Kidney capillary endothelial cell (primary cell): ENCODE data around the gene NUP98.
"Not testable (repeated sequence)": the region's sequence is repeated elsewhere in the genome, so short reads cannot be mapped to it uniquely, and the experiment has no call there.

ENCODE experiments used
- DNase-seq: peaks from one replicate; pipeline ENCODE4 v3.0.0-alpha.2; 2018; ENCODE audit warnings: low spot score

The NUP98 gene

GRCh38 chr11:3826721-3827120, 29.4 kb upstream of the NUP98 start:
- no peak for DNase-seq

GRCh38 chr11:3825473-3826154, 28.3 kb upstream of the NUP98 start:
- DNase-seq = no peak

GRCh38 chr11:3824714-3825472, 27.5 kb upstream of the NUP98 start:
- DNase-seq = peak; percentile 46

GRCh38 chr11:3823762-3824506, 26.6 kb upstream of the NUP98 start:
- DNase-seq = no peak

GRCh38 chr11:3823303-3823702, 25.9 kb upstream of the NUP98 start:
- DNase-seq = peak; percentile 19

DNA sequence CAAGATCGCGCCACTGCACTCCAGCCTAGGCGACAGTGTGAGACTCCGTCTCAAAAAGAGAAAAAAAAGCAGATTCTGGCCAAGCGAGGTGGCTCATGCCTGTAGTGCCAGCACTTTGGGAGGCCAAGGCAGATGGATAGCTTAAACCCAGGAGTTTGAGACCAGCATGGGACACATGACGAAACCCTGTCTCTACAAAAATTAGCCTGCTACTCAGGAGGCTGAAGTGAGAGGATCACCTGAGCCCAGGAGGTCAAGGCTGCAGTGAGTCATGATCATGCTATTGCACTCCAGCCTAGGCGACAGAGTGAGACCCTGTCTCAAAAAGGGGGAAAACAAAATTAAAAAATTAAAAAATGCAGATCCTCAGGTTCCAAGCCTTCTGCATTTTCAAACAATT, 25.0 kb upstream of the NUP98 start:
- no peak for DNase-seq

DNA sequence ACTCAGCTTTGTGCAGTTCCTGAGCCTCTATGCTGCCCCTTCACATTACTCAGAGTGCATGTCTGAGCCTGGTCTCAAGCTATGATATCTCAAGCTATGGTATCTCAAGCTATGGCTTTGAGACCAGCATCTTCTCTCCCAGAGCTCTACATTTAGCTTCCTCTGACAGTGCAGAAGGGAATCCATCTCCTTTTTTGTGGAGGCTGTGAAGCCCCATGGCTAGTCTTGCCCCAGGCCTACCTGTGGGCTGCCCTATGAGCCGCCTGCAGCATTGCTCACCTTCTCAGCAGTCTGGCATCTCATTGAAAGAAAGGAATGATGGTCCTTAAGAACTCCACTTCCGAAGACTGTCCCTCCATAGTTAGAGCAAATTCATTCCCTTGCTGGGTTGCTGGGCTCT, 23.6 kb upstream of the NUP98 start:
- DNase-seq = no peak

DNA sequence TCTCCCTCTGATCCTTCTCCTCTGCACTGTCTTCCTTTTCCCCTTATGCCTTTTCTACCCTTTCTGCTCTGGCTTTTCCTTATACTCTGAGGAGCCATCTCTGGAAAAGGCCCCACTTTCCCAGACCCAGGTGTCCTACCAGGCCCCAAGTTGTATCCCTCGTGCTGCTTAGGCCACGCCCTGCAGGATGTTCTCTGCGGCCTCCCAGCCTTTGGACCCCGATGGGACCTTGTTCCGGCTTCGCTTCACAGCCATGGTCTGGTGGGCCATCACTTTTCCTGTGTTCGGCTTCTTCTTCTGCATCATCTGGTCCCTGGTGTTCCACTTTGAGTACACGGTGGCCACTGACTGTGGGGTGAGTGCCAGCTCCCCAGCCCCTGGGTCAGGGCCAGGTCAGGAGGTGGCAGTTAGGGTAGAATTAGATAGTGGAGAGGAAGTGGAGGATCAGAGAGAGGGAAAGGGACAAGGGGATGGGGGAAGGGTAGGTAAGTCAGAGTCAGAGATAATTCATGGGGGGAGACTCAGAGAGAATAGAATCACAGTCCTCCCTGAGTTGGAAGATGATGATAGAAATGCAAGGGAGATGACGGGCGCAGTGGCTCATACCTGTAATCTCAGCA, 19.9 kb upstream of the NUP98 start:
- no peak for DNase-seq

DNA sequence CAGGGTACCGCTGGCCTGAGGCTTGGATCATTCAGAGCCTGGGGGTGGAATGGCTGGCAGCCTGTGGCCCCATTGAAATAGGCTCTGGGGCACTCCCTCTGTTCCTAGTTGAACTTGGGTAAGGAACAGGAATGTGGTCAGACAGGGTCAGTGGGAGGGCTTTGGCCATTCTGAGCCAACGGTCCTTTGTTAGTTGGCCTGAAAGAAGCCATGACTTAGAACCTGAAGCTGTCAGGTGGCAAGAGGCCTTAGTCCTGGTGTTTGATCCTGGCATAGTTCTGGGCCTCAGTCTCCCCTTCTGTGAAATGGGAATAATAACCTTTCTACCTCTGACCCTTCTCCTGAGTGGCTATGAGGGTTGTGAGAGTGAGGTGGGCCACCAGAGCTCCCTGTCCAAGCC, 19.3 kb upstream of the NUP98 start:
- no peak for DNase-seq

- no peak for DNase-seq
Measured at GRCh38 chr11:3815845-3816244, 18.5 kb upstream of the NUP98 start.

GRCh38 chr11:3814832-3815231, 17.5 kb upstream of the NUP98 start:
- not testable (repeated sequence) for DNase-seq

DNA sequence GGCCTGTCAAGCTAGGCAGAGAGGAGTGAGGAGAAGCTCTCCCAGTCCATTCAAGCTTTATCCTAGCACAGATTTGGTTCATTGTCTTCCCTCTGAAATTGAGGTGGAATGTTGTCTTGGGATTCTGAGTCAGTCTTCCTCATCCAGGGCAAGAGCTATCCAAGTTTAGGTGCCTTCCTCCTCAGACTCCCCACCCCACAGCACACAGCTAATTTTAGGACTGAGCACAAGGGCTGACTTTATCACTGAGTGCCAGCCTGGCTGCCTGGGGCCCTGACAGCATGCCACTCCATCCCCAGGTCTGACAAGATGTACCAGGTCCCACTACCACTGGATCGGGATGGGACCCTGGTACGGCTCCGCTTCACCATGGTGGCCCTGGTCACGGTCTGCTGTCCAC, 13.6 kb upstream of the NUP98 start:
- no peak for DNase-seq

DNA sequence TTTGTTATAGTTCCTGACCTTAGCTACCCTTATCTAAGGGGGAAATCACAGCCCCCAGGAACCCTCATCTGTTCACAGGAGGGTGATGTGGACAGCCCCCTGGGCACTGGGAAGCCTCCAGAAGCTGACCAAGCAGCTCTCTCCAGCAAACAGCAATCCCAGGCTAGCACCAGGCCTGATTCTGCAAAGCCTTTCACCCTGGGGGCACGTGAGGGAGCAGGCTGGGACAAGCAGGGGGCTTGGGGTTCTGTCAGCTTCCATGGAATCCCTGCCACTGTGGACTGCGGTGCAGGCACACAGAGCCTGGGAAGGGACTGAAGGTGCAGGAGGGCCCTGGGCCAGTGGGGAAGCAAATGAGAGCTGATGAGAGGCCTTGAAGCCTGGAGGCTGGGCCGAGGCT, 13.1 kb upstream of the NUP98 start:
- no peak for DNase-seq

GRCh38 chr11:3809624-3809928, 12.2 kb upstream of the NUP98 start:
- DNase-seq = no peak

DNA sequence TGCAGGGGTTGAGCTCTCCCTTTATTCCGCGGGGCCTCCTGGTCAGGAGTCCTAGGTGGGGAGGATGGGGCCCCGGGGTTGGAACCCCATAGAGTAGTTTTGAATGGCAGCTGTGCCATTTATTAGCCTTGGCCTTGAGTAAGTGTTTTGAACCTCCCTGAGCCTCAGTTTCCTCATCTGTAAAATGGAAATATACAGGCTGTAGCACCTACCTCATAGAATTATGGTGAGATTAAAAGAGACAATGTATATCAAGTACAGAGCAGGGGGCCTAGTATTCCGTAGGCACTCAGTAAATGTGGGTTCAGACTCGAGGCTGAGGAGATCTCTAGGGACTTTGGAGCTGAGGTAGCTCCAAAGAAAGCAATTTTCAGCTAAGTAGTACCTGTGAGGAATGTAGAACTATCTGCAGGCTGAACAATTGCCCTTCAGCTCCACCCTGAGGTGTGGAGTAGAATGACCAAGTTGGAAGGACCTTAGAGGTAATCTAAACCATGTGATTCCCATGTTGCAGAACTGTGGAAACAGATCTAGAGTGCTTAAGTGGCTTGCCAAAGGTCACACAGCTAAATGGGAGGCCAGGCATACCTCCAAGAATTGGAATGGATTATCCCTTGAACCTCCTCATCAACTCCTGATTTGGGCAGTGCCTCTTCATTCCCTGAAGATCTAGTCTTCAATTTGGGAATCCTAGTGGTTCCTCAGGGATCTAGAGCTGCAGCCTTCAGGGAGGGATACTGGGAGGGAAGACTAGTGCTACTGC, 11.7 kb upstream of the NUP98 start:
- peak; percentile 40 for DNase-seq

- DNase-seq = peak; percentile 48
Measured at GRCh38 chr11:3807909-3808860, 10.8 kb upstream of the NUP98 start, which contains the start of gene PGAP2. Gene PGAP2, plus strand, starts transcription at chr11:3808560. Its CDS starts 2,700 bp downstream, at chr11:3811260.

- DNase-seq = peak; percentile 44
Measured at GRCh38 chr11:3803726-3804495, 6.6 kb upstream of the NUP98 start.

- DNase-seq = no peak
Measured at GRCh38 chr11:3802011-3802790, 4.8 kb upstream of the NUP98 start.

GRCh38 chr11:3799873-3800272, 2.5 kb upstream of the NUP98 start:
- DNase-seq = no peak
